Measurements from ENCODE around the gene PHOSPHO1.

PHOSPHO1 gene

DNA sequence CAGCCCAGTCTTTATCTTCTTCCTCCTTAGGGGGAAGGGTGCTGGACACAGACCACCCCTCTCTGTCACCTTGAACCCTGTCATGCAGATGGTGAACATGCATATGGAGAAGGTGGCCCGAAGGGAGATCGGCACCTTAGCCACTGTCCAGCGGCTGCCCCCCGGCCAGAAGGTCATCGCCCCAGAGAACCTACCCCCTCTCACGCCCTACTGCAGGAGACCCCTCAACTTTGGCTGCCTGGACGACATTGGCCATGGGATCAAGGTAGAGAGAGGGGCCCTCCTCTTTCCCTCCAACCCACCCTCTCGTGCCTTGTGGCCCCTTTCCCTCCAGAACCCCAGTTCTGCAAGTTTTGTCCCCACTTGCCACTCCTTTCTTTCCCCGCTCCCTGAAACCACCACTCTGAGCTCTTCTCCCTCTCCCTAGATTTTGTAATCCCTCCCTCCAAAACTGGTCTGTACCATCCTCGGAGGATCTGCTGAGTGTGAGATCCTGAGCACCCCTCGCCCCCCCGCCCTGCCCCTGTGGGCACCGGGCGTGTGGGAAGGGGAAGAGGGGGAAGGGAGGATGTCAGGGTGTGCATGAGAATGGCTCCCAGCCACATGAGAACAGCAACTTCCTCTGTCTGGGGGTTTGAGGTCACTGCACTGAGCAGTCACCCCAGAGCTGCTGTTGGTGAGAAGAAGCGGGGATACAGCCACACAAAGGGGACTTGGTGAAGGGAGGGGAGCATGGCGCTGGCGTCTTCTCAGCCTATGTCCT, 12.8 kb downstream of the PHOSPHO1 start:
- no peak for DNase-seq

DNA sequence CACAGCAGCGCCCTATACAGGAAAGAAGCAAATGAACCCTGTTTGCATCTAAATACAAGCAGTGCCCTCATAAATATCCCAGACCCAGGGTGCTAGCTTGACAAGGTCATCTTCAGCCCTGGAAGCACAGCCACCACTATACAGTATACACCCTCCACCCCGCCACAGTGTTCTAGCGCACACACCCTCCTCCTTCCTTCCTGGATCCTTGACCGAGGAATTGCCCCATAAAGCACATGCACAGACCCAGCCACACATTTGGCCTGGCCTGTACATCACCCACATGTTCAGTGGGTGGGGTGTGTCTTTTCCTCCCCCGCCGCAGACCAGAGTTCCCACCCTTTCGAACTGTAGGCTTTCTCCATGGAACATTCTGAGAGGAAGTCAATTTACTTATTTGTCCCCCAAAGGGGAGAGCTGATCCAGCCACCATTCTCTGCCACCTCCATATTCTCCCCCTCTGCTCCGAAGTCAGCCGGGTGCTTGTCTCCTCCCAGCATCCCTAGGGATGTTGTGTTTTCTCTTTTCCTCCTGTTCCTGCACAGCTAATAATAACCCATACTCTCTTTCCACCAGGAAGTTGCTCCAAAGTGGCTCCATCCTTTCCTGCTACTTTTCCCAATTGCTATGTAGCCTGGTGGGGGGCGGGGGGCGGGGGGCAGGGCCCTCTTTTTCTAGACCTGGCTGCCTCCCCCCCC, 13.5 kb downstream of the PHOSPHO1 start:
- DNase-seq = no peak

DNA sequence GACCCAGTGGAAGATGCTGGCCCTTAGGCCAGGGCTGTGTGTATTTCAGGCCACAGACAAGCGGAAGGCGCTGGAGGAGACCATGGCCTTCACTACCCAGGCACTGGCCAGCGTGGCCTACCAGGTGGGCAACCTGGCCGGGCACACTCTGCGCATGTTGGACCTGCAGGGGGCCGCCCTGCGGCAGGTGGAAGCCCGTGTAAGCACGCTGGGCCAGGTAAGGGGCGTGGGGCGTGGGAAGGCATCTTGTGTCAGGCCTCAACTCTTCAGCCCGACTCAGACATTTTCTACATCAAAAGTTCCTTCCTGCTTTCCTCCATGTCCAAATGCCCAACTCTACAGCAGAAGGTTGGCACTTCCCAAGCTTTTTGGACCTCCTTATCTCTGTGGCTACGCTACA, 14.1 kb downstream of the PHOSPHO1 start:
- no peak for DNase-seq

DNA sequence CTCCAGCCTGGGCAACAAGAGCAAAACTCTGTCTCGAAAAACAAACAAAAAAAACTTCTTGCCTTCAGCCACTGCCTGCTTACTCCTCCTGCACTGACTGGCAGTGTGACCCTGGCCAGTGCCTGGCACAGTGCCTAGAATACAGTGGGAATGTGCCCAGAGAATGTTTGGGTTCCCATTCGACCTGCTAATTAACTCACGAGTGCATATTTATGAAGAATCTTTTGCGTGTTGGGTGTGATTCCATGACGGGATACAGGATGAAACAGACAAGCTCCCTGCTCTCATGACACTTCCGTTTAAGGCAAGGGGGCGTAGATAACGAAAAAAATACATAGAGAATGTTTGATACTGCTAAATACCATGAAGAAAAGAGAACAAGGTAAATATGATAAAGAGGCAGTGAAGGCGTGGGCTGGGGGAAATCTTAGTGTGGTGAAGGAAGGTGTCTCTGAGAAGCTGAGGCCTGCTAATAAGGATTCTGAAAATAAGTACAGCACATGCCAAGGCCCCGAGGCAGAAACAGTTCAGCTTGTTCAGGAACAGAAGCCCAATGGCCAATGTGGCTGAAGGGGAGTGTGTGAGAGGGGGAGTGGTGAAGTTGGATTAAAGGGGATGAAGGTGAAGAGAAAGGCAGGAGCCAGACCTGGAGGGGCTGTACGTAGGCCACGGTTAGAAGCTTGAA, 15.8 kb downstream of the PHOSPHO1 start:
- no peak for DNase-seq

DNA sequence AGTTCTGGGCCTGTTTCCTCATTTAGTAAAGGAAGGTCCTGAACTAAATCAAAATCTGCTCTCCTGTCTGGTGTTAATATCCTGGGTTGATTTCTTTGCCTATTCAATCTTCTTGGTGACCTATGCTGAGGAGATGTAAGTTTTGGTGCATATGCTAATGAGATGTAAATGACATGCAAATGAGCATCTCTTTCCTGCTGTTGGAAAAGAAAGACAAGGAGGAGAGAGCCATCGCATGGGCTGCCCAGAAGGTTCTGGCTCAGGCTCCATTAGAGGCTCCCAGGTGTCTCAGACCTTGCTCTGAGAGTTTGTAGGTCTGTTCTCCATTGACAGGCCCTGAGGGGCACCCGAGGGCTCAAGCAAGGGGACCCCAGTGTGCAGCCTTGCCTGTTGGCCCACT, 16.7 kb downstream of the PHOSPHO1 start:
- DNase-seq = no peak

DNA sequence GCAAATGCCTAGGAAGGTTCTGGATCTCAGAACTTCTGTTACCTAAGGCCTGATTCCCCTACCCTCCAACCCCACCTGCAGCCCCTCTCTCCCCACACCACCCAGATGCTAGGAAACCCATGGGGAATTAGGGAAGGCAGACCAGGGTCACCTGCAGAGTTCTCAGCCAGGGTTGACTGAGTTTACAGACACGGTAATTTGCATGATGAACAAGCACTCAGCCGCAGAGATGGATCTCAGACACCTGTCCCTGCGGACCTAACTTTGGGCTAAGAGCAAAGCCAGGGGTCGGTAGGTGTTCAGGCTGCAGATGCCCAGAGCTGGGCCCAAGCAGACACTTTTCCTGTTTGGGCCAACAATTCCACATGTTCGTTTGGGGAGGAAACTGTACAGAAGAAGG, 17.2 kb downstream of the PHOSPHO1 start:
- DNase-seq = no peak

DNA sequence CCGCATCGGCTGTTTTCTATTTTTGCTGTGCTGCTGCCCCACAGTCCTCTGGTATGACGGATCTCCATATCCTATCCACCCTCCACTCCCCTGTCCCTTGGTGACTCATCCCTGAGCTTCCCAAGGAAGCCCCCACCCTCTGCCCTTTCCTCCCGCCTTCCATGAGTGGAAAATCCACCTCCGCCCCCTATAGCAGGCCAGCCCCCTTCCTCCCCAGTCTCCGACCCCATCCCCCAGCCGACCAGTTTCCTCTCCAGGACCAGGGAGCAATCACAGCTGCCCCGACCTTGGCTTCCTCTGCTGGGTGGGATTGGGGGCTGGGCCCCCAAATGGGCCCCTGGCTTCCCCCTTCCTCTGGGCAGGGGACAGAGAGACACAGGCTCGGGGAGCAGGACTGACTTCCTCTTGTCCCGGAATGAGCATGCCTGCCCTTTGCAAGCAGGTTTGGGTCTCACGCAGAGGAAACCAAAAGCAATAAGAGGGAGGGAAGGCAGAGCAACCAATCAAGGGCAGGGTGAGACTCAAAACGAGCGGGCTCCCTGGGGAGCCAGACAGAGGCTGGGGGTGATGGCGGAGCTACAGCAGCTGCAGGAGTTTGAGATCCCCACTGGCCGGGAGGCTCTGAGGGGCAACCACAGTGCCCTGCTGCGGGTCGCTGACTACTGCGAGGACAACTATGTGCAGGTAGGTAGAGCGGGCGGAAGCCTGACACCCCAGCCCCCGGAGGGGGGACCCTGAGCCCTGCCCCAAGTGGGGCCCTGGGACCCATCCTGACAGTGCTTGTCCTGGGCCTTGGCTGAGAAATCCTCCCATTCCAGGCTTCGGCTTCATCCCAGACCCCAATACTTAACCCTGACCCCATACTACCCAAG, 20.2 kb downstream of the PHOSPHO1 start, which contains the start of the genes ABI3 and GNGT2:
ABI3 (plus strand) TSS at position 550 of the 872 bp plus-strand sequence; CDS start at position 568, 18 bp downstream.
GNGT2 (minus strand) TSS at position 417 of the 872 bp plus-strand sequence. CDS start 3,152 bp downstream, outside the sequence.
- no peak for DNase-seq

DNA sequence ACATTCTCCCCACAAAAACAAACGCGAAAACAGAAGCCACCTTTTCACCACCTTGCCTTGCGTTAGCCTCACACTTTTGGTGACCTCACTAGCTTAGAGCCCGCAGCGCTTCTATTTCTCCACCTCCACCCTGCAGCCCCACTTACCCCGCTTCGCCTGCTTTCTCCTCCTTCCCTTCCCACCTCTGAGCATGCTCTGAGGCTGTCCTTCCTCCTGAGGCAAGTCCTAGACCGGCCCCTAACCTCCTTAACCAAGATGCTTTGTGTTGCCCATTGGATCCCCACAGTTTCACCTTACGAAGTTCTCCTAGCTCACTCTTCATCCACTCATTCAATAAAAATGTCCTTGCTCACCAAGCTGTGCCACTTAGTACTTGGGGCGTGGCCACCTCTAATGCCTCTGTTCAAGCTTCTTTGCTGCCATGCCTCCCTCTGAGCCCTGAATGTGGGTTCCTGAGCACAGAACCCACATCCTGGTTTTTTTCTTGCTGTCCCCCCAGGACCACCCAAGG, 21.5 kb downstream of the PHOSPHO1 start:
- DNase-seq = no peak

DNA sequence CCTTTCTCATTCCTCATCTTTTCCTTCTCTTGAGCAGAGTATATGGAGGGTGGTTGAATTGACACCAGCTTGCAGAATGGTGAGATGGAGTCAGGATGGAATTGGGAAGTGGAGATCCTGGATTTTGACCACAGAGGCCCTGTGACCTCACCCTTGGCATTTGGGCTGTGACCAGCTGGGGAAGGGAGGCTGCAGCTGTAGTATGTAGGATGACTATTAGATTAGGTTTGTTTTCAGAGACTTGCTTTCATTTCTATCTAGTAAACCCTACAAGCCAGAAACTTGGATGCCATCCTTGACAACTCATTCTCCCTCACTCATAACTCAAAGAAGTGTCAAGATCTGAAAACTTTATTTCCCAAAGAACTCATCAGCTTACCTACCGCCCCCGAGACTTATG, 26.1 kb downstream of the PHOSPHO1 start:
- DNase-seq = no peak

DNA sequence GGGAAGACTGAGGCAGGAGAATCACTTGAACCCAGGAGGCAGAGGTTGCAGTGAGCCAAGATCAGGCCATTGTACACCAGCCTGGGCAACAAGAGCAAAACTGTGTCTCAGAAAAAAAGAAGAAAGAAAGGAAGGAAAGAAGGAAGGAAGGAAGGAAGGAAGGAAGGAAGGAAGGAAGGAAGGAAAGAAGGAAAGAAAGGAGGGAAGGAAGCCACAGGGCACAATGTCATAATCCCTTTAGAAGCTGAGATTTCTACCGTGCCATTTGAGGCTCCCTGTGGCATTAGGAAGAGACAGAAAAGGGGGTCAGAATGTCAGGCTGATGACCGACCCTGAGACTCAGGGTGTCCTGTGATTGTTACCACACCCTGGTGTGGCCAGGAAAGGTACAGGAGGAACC, 26.8 kb downstream of the PHOSPHO1 start:
- DNase-seq = no peak

DNA sequence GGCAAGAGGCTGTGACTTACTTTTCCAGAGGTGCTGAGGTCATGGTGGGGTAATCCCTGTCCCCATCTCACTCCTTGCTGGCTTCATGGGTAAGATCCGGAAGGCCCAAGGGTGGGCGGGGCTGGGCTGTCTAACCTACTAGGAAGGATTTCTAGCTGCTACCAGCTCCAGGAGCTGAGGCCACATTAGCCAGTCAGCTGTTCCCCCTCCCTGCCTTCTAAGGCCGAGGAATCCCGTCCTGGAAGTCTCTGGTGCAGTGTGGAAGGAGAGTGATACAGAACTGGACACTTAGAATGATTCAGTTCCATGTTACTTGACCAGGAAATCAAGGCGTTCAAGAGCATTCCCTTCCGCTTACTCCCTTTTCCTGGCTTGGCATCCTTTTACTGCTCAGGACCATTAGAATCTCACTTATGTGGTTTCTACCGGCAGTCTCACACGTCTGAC, 29.1 kb downstream of the PHOSPHO1 start:
- no peak for DNase-seq

DNA sequence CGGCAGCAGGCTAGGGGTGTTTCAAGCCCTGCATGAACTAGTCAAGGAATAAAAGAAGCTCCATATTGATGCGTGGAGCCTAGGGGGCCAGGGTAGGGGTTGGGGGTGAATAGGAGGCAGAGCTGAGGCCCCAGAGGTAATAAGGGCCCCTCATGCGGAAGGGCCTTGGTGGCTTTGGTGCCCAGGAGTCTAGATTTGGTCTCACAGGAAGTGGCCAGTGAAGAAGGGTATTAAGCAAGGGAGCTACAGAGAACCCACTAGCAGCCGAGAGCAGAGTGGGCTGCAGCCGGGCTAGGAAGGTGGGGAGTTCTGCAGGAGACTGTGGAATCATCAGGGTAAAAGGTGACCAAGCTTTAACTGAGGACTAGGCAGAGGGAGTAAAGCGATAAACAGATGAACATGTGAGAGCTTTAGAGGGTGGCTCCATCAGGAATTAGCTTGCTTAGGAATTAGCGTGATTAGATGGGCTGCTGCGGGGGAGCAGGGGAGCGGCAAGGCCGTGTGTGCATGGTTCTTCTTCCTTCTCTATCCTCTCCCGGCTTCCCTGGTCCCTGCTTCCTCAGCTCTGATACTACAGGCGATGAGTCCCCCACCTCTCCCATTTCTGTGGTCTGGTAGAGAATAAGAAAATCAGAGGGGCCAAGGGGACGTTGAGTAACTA, 30.0 kb downstream of the PHOSPHO1 start:
- DNase-seq = no peak

DNA sequence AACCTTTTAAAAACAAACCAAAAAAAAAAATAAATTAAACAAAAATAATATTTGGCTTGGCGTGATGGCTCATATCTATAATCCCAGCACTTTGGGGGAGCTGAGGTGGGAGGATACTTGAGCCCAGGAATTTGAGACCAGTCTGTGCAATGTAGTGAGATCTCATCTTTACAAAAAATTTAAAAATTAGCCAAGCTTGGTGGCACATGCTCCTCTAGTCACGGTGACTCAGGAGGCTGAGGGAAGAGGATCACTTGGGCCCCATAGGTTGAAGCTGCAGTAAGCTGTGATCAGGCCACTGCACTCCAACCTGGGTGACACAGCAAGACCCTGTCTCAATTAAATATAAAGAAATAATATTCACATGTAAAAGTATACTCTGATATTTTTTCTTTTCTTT, 32.4 kb downstream of the PHOSPHO1 start:
- no peak for DNase-seq

DNA sequence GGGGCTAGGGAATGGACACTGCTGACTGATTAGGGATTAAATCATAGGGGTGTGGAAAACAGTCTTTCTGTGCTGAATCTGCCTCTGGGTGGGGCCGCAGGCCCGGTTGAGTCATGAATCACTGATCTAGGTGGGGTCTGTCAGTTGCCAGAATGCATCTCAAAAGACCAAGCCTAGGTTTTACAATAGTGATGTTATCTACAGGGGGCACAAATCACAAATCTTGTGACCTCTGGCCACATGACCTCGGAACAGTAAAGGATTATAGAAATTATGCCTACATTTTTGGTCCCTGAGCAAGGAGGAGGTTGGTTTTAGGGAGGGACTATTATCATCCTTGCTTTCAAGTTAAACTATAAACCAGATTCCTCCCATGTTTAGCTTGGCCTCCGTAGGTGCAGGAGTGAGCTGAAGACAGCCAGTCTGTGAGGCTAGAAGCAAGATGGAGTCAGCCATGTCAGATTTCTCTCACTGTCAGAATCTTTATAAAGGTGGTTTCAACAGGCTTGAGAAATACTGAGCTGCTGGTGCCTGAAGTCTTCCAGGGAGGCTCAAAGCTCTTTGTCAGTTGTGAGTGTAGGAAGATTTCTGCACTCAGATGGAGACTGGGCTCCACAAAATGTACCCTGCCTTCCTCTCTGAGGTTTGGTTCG, 33.1 kb downstream of the PHOSPHO1 start:
- DNase-seq = no peak

DNA sequence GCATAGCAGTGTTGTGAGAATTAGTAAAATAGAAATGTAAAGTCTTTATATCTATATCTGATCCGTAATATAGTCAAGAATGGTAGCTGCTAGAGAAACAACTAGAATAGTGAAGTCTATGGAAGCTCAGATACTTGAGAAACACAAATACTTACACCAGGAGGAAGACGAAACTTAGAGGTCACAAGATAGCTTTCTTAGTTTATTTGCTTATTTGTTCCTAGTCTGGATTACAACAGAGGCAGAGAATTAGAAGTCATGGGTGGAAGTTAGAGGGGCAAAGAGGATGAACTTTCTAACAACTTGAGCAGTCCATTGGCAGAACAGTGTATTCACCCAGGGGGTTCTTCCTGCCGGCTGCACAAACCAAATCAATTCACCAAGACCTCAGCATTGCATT, 34.1 kb downstream of the PHOSPHO1 start:
- DNase-seq = no peak

DNA sequence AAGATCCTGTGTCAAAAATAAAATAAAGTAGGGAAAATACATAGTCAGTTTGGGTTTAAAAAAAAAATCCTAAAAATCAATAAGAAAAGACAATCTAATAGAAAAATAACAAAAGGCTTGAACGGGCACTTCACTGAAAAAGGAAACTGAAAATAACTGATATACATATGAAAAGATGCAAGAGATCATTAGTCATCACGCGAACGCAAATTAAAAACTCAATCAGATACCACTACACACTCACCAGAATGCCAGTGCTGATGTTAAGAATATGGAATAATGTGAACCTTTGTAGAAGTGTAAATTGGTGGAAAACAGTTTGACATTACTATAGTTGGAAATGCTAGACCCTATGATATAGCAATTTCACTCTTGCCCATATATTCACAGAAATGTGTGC, 34.8 kb downstream of the PHOSPHO1 start:
- DNase-seq = no peak

DNA sequence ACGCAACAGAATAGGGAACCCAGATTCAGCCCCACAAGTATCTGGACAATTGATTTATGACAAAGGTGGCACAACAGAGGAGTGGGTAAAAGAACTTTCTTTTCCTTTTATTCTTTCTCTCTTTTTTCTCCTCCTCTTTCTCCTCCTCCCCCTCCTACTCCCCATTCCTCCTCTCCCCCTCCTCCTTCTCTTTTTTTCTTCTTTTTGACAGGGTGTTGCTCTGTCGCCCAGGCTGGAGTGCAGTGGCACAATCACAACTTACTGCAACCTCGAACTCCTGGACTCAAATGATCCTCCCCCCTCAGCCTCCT, 36.3 kb downstream of the PHOSPHO1 start:
- no peak for DNase-seq

DNA sequence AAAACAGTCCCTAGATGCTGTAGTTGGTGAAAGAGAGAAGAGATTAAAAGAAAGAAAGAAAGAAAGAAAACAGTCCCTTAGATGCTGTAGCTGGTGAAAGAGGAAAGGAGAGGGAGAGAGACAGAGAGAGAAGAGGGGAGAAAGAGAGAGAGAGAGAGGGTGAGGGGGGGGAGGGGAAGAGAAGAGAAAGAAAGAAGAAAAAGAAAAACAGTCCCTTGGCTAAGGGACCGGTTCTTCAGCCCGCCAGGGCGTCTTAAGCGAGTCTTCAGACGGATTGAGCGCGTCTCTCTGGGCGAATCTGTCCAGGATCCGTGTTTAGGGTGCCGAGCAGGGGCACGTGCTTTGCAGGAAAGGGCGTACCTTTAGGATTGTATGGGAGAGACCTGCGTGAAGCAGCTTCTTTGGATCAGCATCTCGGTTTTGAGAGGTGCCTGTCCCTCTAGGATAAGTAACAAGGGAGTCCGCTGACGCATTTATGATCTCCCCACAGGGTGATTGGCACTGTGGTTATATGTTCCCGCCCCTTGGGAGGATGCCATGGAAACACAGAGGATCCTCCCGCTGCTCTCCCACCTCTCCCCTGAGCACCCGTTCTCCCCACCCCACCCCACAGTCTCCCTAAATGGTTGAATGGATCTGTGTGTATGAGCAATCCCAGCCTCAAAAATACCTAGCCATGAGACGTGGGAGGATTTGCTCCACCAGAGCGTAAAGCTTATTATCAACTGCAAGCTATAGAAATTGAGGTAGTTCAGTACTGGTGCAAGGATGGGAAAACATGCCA, 36.9 kb downstream of the PHOSPHO1 start:
- DNase-seq = no peak

DNA sequence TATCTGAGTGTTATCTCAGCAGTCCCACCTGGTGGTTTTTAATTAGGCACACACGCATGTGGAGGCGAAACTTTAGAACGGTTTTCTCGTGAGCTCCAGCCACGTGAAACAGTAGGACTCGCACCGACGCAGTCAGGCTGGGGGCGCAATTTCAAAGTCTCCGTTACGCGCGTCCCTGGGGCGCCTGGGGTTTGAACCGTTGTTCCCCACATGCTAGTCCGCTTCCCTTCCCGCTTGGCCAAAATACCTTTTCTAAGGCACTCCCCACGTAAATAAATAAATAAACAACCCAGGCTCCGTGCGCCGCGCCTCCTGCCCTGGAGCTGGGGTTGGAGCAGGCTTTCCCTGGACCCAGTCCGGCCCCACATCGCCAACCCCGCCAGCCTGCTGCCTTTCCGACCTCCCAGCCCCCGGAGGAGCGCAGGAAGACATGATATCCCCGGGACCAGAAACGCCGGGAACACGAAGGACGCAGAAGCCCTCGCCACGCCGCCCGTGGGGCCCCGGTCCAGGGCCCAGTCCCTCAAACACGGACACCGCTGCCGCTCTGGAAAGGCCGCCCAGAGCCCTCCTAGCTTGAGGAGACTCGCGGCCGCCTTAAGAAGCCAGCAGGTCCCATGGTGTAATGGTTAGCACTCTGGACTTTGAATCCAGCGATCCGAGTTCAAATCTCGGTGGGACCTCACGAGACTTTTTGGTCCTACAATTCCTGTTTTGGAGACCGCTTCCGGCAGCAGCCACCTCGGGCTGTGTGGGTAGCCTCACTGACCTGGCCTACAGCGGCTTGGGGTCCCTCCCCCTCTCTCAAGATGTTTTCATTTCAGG, 38.5 kb downstream of the PHOSPHO1 start:
- peak; percentile 89 for DNase-seq

DNA sequence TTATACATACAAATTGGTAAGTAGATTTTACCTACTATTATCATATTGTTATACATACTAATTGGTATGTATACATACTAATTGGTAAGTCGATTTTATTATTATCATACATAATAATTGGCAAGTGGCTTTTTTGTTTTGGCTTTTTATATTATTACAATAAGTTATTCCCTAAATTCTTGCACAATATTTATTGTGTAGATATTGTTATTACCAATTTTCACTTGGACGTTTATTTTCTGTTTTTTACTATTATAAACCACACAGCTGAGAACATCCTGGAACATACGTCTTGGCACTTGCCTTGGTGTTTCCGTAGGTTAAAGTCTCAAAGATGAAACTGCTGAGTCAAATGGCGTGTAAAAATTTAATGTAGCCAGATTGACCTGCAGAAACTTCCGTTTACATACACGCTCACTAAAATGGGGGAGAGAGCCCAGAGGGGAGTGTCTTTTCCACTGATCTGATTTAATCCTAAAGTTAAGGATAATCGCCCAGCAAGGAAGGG, 39.1 kb downstream of the PHOSPHO1 start:
- no peak for DNase-seq

Measured in DMS 273 treated with DMSO at 0.1 percent for 48 hours (cell line).